NCI-H1417 treated with DMSO at 0.1 percent for 48 hours (cell line): ENCODE measurements around the gene LIG4.
"Not testable (repeated sequence)": the region's sequence is repeated elsewhere in the genome, so short reads cannot be mapped to it uniquely, and the experiment has no call there.

Experiments
- DNase-seq: peaks from one replicate; lab custom pipeline; 2025; lab: John Stamatoyannopoulos, UW

The LIG4 gene

DNA sequence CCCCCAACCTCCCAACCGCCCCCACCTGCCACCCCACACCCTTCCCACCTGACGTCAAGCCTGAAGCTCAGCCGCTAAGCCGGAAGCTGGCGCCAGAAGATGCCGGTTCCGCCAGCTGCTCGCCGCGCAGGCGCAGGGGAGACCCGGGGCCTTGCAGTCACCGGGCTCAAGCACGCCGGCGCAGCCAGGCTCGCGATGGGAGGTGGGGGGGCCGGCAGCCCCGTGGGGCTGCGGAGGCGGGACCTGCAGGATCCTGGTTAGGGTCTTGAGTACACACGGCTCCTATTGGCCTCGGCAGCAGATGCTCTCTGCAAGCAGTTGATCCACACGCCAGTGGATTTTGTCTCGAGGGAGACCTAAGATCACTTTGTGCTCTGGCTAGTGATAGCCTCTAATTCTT is at the start of gene LIG4:
Gene LIG4 (minus strand): TSS at position 101 of the 400 bp plus-strand sequence. CDS start 4,268 bp downstream, outside the sequence.
- DNase-seq, result peak; percentile 88

DNA sequence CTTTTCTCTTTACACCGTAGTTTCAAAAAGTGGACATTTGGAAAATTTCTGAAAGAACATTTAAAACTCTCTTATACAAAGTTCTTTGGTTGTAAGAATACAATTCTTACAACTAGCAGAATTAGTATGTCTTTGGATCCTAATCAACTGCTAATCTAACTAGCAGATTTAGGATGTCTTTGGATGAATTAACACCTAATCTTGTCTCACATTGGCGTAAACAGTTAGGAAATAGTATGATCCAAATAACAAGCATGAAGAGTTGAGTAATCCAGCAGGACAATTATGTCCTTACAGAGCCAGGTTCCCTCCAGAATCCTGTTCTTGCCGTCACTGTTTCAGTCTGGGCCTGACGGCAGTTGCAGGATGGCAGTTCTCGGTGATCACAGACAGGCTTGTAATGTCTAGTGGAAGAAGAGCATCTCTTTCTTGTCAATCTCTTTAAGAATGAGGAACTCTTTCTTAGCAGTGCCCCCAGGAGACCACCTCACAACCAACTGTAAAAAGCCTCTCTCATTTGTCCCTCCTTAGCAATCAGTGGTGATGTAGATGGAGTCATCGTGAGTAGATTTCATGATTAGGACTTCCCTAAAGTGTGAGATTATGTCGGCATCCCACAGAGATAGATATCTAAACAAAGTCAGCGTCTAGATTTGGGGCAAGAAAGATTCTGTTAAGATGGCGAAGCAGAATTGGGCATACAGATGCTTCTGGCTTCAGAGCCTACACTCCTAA is 48.5 kb upstream of the LIG4 start:
- no peak for DNase-seq

DNA sequence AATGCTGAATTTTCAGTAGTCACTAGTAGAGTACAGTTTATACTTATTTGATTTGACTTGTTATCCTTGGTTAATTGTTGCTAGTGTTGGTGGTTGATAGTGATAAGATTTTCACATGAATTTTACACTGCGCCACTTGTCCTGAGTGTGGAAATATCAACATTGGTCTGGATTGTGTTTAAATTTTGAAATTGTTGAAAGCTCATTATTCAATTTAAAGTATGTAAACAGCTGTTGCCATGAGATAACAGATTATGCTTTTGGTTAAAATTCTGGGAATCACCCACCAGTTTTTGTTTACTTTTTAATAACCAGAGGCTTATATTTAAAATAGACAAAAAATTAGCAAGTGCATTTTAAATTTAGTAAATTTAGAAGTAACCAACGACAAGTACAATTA is 41.9 kb upstream of the LIG4 start:
- DNase-seq, result no peak

- DNase-seq, result no peak
Measured at GRCh38 chr13:108249150-108249549, 33.8 kb upstream of the LIG4 start.

GRCh38 chr13:108230377-108230776 is 15.0 kb upstream of the LIG4 start:
- DNase-seq, result no peak

- no peak for DNase-seq
Measured at GRCh38 chr13:108227651-108228272, 12.4 kb upstream of the LIG4 start.

GRCh38 chr13:108226184-108226583 is 10.8 kb upstream of the LIG4 start:
- peak; percentile 27 for DNase-seq

DNA sequence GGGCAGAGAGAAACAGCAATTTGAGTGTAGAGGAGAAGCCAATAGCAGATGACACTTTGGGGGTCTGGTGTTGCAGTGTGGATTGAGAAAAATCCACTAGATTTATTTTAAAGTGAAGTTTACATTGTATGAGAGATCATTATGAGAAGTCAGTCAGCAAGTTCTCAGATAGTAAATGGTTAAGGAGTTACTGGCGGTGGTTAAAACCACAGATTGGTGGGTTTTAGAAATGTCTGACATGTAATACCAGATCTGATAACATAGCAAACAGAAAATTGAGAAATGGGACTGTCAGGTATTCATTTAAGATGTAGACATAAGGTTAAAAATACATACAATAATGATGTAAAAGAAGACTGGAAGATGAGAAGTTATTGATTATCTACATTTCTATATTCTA is 10.1 kb upstream of the LIG4 start:
- DNase-seq, result no peak

GRCh38 chr13:108223687-108224503 is 8.6 kb upstream of the LIG4 start:
- no peak for DNase-seq

DNA sequence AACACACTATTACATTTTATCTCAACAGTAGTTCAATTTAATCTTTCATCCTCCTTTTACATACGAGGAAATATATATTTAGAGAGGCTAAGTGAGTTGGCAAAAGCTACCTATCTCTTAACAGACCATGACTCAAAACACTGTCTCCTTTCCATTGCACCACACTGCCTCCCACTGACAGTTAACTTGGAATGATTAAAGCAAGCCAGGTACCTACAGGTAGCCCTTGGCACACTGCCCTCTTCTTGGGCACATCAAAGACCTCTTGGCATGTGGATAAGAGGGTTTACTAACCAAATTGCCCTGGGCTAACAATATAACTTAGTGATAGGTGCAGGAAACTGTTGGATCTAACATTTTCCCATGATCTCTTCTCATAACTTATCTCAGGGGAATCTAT is 4.7 kb upstream of the LIG4 start:
- no peak for DNase-seq

DNA sequence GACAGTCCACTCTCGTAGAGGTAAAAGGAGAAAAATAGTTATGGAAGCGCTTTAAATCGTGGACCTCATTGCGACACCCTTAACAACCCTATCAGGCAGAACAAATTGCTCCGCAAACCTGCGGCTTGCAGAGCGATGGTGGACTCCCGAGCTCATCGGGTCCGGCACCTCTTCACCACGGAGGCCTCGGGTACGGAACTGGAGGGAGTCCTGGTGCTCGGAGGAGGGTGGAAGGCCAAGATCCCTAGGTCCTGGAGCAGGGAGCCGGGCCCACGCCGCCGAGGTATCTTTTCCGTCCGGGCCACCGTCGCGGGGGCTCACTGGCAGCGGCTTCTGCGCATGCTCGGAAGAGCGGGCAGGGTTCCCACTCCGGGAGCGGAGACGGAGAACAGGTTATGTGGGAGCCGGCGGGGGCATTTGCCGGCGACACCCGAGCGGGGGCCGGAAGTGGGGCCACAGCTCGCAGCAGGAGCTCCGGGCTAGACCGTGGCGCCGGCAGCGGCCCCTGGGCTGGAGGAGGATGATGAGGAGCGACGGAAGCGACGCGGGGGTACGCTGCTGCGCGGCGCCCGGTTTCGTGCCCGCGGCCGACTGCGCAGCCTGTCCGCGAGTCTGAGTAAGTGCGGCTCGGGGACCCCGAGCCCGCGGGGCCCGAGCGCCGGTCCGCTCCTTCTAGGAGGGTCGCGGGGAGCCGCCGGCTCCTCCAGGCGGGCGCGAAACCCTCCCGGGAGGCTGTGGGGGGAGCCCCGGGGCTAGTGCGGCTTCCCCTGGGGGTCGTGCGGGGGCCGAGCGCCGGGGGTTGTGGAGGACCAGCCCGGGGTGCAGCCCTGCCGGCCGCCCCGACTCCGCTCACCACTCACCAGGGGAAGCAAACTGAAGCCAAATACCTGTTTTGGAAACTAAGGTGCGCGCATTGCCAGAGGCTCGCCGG is 3.0 kb upstream of the LIG4 start, which contains the start of gene ABHD13:
Gene ABHD13 (plus strand): TSS at position 349 of the 931 bp plus-strand sequence. CDS start 10,827 bp downstream, outside the sequence.
- peak; percentile 94 for DNase-seq

GRCh38 chr13:108217307-108218043 is 2.1 kb upstream of the LIG4 start:
- DNase-seq, result not testable (repeated sequence)

GRCh38 chr13:108214441-108215271 is 680 bp downstream of the LIG4 start:
- DNase-seq, result no peak

- DNase-seq, result no peak
Measured at GRCh38 chr13:108213946-108214345, 1.4 kb downstream of the LIG4 start.

DNA sequence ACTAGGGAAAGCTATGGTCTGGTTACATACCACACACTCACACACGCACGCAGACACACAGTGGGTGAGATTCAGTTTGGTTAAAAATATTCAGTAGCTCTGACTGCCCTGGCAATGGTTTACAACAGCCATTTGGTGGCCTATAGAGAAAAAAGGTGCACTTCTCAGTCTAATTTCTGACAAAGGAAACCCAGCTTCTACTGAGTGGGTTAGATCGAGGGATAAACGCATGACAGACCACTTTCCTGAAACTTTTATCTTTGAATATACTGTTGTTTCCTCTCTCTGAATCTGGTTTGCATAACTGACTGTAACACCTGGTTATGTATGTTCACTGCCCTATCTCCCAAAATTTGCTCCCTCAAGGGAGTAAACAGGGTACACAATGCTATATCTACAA is 2.5 kb downstream of the LIG4 start:
- DNase-seq, result no peak

DNA sequence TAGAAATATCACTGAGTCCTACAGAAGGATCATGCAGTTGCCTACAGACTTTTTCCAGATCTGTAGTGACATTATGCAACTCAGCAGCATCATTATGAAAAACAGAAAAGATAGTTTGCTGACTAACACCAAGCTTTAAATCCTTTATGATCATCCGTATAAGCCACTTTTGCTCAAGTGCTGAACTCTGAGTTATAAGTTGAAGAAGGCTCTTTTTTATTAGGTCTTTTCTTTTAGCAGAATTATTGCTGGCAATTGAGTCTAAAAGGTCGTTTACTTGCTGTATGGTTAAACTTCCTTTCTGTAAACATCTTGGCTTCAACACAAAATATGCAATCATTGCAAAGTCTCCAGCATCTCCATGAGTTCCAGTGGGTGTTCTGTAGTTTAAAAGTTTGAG is 4.8 kb downstream of the LIG4 start:
- DNase-seq, result no peak

GRCh38 chr13:108200781-108201398 is 14.4 kb downstream of the LIG4 start:
- DNase-seq, result no peak

DNA sequence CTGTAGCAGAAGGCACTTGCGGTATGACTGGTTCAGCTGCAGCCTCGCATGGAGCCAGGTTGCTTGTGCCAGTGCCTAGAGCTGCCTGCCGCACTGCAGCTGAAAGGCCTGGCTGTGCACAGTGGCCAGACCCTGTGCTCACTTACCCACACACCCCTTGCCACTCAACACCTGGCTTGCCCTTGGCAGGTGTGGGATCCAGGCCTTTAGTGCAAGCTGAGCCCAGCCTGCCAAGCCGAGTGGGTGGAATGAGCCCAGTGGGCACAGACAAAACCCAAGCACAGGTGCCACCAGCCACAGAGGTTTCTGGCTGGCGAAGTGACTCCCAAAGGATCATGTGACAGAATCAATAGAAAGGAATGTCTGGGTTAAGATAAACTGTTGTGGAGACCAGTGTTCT is 19.5 kb downstream of the LIG4 start:
- DNase-seq, result no peak

DNA sequence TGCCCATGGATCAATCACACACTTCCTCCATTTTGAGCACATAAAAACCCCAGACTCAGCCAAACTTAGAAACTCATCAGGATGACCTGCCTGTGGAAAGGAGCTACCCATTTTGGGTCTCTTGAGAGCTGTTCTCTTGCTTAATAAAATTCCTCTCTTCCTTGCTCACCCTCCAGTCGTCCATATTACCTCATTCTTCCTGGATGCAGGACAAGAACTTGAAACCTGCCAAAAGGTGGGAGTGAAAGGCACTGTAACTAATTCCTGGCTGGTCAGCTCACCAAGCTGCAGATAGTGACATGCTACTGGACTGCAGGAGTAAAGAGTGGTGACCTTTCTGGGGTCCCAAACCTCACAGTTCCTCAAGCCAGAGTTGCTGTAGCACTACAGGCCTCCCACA is 20.2 kb downstream of the LIG4 start:
- DNase-seq, result no peak
